GM18505 (cell line): Measurements from ENCODE around the gene IL20RB.
"Not testable (repeated sequence)": the region's sequence is repeated elsewhere in the genome, so short reads cannot be mapped to it uniquely, and the experiment has no call there.

Experiments
- ATAC-seq: cut with Tn5 transposase; IDR thresholded peaks from one replicate; pipeline ENCODE4 v1.9.1; 2021; ENCODE audit not compliant: unreplicated experiment
- POLR2A ChIP-seq: IDR thresholded peaks from 4 replicates; pipeline ENCODE4 v1.6.1; 2011; ENCODE audit warnings: borderline replicate concordance; ENCODE audit not compliant: insufficient read depth, insufficient read length; ENCODE audit errors: extremely low read depth

The IL20RB gene

DNA sequence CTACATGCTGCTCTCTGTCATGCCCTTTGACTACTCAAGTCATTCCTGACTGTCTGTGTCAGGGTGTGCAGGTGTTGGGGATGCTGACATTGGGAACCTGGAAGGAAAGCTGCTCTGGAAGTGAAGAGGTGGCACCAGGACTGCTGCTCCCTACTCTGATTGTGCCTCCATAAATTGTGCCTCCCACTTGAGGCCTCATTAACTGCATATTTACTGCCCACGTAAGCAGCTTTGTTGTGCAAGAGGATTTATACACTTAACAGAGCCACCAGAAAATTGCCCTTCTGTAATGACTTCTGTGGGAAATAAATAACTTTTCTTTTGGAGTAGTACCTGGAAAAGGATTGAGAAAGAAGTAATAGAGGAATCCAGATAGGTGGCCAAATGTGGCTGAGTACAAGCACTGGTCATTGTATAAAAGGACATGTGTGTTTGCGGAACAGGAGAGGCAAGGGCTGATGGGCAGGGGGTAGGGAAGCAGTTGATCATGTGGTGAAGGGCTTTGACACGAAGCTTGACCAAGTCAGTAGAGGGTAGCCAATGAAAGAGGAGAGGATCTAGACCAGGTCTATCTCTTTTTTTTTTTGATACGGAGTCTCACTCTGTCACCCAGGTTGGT is 24.8 kb downstream of the IL20RB start:
- TF ChIP-seq POLR2A = no peak
- no peak for ATAC-seq

DNA sequence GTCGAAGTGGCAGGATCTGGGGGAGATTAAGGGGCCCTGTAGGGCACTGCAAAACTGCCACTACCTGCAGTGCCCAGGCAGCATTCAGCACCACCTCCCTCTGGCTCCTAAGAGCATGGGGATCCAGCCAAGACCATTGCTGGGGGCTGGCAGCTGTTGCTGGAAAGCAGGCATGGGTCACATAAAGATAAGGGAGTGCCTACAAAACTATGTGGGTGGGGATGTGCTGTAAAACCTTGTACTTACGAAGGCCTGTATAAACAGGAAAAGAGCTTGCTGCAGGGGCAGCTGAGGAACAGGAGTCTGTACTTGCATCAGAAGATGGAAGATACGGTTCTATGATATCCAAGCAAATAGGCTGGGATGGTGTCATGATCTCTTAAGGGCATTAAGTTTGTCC is 27.1 kb downstream of the IL20RB start:
- no peak for ATAC-seq
- no peak for TF ChIP-seq POLR2A

DNA sequence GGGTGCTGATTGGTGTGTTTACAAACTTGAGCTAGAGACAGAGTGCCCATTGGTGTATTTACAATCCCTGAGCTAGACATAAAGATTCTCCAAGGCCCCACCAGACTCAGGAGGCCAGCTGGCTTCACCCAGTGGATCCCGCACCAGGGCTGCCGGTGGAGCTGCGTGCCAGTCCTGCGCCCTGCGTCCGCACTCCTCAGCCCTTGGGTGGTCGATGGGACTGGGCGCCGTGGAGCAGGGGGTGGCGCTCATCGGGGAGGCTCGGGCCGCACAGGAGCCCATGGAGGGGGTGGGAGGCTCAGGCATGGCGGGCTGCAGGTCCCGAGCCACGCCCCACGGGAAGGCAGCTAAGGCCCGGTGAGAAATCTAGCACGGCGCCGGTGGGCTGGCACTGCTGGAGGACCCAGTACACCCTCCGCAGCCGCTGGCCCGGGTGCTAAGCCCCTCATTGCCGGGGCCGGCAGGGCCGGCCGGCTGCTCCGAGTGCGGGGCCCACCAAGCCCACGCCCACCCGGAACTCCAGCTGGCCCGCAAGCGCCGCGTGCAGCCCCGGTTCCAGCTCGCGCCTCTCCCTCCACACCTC is 29.7 kb downstream of the IL20RB start:
- ATAC-seq = not testable (repeated sequence)

DNA sequence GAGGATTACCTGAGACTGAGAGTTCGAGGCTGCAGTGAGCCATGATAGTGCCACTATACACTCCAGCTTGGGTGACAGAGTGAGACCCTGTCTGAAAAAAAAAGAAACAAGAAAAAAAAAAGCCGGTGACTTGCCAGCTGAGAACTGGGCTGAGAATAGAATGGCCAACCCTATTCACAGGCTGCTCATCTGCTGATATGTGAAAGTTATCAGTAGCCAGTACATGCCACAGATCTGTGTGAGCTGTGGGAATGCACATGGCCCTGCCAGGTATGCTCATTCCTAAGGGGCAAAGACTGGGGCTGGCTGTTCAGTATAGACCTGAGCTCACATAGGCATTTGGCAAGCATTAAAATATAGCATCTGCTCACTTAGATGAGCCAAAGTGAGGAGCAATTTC is 30.9 kb downstream of the IL20RB start:
- ATAC-seq = no peak
- no peak for TF ChIP-seq POLR2A

DNA sequence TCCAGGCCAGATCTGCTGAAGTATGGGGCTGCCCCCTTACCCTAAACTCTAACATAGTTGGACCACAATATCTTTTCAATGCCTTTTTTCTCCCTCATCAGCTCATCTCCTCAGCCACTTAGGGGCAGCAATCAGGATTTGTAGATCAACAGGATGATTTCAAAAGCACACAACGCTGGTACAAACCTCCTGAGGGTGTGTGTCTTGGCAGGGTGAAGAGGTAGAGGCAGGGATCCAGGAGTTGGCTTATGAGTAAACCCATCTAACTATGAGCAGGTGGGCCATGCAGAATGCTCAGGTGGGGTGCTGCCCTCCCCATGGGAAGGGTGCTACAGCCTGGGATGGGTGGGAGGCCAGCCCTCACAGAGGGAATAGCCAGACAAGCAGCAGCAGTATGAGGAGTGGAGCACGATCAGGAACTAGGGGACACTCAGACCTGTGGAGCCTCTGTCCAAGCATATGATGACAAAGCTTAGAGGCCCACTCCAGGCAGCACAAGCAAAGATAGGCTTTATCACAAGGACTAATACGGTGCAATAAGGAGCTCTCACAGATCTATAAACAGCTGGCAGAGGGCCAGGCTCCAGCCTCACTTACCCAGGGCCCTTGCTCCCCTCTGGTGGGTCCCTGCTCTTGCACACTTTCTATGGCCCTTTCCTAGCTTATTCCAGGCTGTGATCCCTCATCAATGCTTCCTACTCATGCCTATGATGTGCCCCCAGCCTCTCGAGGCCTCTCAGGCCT is 32.2 kb downstream of the IL20RB start:
- TF ChIP-seq POLR2A = no peak

DNA sequence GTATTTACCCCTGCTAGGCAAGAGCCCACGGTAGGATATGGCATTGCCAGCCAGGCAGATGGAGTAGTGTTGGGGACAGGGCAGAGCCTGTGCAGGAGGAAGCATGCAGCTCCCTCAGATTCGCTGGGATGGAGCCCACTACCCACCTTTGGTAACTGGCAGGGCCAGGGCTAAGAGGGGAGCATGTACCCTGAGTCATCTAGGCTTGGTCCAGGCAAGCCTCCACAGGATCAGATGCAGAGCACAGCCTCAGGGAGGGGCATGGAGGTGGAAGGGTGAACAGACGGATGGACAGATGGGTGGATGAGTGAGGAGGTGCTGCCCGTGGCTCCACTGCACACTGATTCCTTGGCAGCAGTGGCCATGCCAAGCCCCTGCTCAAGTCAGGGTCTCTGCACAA is 33.0 kb downstream of the IL20RB start:
- no peak for ATAC-seq
- TF ChIP-seq POLR2A = no peak

More for the DNA sequence above, 32.2 kb downstream of the IL20RB start:
- ATAC-seq = no peak

DNA sequence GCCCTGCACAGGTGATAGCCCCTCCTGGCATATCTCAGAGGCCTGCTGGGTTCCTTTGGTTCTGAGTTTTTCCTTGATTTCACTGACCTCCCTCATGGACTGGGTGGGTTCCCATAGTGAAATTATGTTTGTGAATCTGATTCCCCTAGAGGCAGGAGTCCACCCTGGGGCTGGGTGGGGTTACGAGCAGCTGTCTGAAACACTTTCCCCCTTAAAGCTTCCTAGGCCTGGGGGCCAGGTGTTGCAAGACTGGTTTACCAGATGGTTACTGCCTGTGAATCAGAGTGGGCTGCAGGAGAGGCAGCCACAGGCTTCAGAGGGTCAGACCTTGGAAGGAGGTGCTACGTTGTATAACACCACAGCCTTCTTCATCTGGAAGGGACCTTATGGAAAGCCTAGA is 34.3 kb downstream of the IL20RB start:
- no peak for TF ChIP-seq POLR2A
- no peak for ATAC-seq

DNA sequence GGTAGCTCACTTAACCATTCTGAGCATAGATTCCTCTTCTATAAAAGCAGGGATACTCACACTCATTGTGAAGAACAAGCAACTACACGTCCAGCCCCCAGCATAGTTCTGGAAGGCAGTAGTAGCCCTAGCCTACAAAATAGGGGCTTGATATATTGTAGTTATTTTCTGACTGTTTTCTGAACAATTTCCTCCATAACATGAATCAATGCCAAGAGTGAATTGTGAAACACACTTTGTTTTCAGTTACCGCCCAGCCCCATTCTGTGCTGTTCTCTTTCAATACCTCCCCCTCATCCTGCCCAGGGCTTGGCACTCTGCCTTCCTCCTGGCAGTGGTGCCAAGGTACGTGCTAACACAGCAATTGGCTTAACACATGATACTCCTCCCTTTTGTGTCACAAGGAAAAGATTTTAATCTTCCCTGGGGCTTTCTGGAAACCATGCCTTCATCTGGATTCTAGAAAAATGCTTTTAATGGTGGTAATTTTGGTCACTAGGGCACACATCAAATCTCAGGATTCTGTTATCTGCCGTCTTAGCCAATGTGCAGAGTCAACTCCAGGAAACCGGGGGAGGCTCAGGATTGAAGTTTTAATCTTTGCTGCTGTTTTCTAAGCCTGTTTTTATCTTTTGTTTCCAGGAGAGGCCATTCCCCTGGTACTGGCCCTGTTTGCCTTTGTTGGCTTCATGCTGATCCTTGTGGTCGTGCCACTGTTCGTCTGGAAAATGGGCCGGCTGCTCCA is 37.2 kb downstream of the IL20RB start:
- no peak for TF ChIP-seq POLR2A
- no peak for ATAC-seq

DNA sequence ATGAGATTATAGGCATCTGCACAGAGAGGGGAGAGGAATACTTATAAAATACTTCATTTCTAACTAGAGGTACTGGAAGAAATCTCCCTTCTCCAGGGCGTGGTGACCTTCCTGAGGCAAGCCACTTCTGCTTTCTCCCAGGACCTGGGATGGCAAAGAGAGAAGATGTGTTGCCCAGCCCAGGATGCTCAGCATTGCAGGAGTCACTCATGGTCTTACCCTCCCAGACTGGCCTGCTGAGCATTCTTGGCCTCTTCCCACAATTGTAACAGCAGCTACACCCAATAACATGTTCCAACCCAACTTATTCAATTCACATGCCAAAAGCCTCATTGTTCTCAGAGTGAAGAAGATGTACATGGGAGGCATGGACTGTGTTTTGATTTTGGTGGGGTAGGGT is 37.9 kb downstream of the IL20RB start:
- TF ChIP-seq POLR2A = no peak
- ATAC-seq = no peak

DNA sequence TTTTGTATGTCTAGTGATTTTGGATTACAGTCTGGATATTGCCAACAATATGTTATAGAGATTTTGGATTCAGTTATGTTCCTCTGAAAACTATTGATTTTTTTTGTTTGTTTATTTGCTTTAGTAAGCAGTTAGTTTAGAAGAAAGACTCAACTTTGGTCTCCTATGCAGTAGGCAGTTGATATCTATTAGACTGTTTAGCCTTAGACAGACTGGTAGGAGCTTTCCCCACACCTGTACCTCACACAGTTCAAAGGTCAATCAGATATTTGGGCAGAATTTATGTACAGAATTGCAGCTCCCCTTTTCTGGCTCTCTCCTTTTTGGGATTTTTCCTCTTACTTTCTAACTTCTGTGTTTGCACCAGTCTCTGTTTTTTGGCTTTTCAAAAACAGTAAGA is 42.3 kb downstream of the IL20RB start:
- ATAC-seq = no peak
- TF ChIP-seq POLR2A = no peak

DNA sequence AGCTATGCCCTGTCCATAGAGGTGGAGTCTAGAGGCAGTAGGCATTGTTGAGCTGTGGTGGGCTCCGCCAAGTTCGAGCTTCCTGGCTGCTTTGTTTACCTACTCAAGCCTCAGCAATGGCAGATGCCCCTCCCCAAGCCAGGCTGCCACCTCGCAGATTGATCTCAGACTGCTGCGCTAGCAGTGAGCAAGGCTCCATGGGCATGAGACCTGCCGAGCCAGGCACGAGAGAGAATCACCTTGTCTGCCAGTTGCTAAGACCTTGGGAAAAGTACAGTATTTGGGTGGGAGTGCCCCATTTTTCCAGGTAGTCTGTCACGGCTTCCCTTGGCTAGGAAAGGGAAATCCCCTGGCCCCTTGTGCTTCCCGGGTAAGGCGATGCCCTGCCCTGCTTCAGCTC is 49.6 kb downstream of the IL20RB start:
- not testable (repeated sequence) for ATAC-seq

DNA sequence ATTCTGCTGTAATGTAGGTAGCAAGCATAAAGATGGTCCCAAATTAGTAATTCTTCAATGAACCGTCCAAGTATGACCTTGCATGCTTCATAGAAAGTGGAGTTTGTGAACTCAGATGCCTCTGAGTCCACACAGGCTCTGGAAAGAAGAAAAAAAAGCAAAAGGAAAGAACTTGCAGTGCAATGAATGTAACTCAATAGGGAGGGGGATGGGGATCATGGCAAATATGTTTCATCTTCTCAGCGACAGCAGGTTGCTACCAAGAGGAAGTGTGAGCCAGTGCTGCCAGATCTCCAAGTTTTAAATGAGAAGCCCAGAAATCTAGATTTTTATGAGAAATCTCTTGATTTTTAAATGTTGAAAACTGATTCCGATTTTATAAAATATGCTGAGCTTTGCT is 50.3 kb downstream of the IL20RB start:
- no peak for ATAC-seq
- TF ChIP-seq POLR2A = no peak

DNA sequence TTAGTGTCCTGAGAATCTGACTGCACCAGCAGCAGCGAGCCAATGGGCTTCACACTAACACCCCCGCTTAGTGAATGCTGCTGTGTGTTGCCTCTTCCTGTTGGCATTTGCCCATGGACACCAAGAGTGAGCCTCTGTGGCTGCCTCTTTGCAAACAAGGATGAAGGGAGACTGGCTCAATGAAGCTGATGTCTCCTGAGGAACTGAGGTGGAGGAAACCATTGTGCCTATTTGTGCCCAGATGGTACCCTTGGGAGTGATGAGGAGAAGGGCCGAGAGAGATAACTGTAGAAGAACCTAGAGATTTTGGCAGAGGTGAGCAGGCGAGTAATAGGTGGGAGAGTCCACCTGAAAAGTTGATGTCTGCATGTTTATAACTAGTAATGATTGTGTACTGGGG is 51.2 kb downstream of the IL20RB start:
- TF ChIP-seq POLR2A = no peak
- ATAC-seq = no peak

DNA sequence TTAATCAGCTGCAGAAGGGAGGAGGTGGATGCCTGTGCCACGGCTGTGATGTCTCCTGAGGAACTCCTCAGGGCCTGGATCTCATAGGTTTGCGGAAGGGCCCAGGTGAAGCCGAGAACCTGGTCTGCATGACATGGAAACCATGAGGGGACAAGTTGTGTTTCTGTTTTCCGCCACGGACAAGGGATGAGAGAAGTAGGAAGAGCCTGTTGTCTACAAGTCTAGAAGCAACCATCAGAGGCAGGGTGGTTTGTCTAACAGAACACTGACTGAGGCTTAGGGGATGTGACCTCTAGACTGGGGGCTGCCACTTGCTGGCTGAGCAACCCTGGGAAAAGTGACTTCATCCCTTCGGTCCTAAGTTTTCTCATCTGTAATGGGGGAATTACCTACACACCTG is 52.4 kb downstream of the IL20RB start:
- TF ChIP-seq POLR2A = no peak
- no peak for ATAC-seq
